ENCODE results near the gene SLC35E3.
A peak's percentile ranks its signal among the peaks of the same experiment; 100 is the strongest.
"Not testable (repeated sequence)": the region's sequence is repeated elsewhere in the genome, so short reads cannot be mapped to it uniquely, and the experiment has no call there.

The SLC35E3 gene

GRCh38 chr12:68807576-68808387 is 61.8 kb downstream of the SLC35E3 start, which contains the start of gene MDM2:
TSS of gene MDM2 (plus strand) at chr12:68808177. CDS start at chr12:68808478, 301 bp downstream.
- H3K4me3 Mint-ChIP-seq, result peak within 1 kb of the TSS; percentile 97
- peak; percentile 98 for DNase-seq
- H3K4me1 Mint-ChIP-seq, result peaks cover 44% of the 10 kb centered on the region
- no peaks in the 10 kb centered on the region for H3K27me3 Mint-ChIP-seq
- peaks cover 36% of the 10 kb centered on the region for H3K36me3 Mint-ChIP-seq
- H3K27ac Mint-ChIP-seq, result peak within 1 kb of the TSS; percentile 100
- CTCF ChIA-PET, result interaction anchor here (0.8 to 1.8 kb wide), 9 partner anchors 9 to 474 kb away, joined by 3 to 8 read pairs (median 3); no protein-coding TSS in a partner anchor
- no peaks in the 10 kb centered on the region for H3K9me3 Mint-ChIP-seq

GRCh38 chr12:68808388-68809189 is 62.6 kb downstream of the SLC35E3 start:
- peaks cover 51% of the 10 kb centered on the region for H3K4me1 Mint-ChIP-seq
- CTCF ChIA-PET, result interaction anchor here (0.8 to 1.8 kb wide), 10 partner anchors 8 to 366 kb away, joined by 3 to 8 read pairs (median 3); no protein-coding TSS in a partner anchor
- no peaks in the 10 kb centered on the region for H3K27me3 Mint-ChIP-seq
- H3K4me3 Mint-ChIP-seq, result peak overlapping the region; percentile 97
- H3K9me3 Mint-ChIP-seq, result no peaks in the 10 kb centered on the region
- H3K27ac Mint-ChIP-seq, result peak overlapping the region; percentile 100
- H3K36me3 Mint-ChIP-seq, result peaks cover 44% of the 10 kb centered on the region
- DNase-seq, result peak; percentile 70

- CTCF ChIA-PET, result interaction anchor here (0.8 to 1.8 kb wide), 5 partner anchors 9 to 28 kb away, joined by 3 to 8 read pairs (median 4); no protein-coding TSS in a partner anchor
- Mint-ChIP-seq H3K27ac (peak overlapping the region; percentile 100), H3K9me3 (no peaks in the 10 kb centered on the region), H3K4me1 (peaks cover 57% of the 10 kb centered on the region), H3K27me3 (no peaks in the 10 kb centered on the region), H3K36me3 (peaks cover 50% of the 10 kb centered on the region), H3K4me3 (peak overlapping the region; percentile 97)
- DNase-seq, result no peak
Measured at GRCh38 chr12:68809190-68810026, 63.4 kb downstream of the SLC35E3 start.

- Mint-ChIP-seq H3K36me3 (peaks cover 54% of the 10 kb centered on the region), H3K4me1 (peaks cover 63% of the 10 kb centered on the region), H3K27ac (peak overlapping the region; percentile 100), H3K4me3 (peak overlapping the region; percentile 97)
- DNase-seq, CTCF ChIA-PET, H3K9me3 Mint-ChIP-seq, H3K27me3 Mint-ChIP-seq: not testable (repeated sequence)
Measured at GRCh38 chr12:68810027-68810389, 64.0 kb downstream of the SLC35E3 start.

- not testable (repeated sequence) for H3K9me3 Mint-ChIP-seq, DNase-seq
- CTCF ChIA-PET, result interaction anchor here (0.6 to 1.0 kb wide), 3 partner anchors 9 to 347 kb away, joined by 3 read pairs; no protein-coding TSS in a partner anchor
Measured at GRCh38 chr12:68811573-68811972, 65.6 kb downstream of the SLC35E3 start.

GRCh38 chr12:68812553-68813241 is 66.7 kb downstream of the SLC35E3 start:
- Mint-ChIP-seq H3K27me3 (no peaks in the 10 kb centered on the region), H3K4me1 (peaks cover 59% of the 10 kb centered on the region), H3K27ac (peak overlapping the region; percentile 58), H3K36me3 (peaks cover 64% of the 10 kb centered on the region), H3K4me3 (peak overlapping the region; percentile 49), H3K9me3 (no peaks in the 10 kb centered on the region)
- CTCF ChIA-PET, result interaction anchor here (0.6 to 6.5 kb wide), 4 partner anchors 9 to 21 kb away, joined by 3 to 33 read pairs (median 4); no protein-coding TSS in a partner anchor
- DNase-seq, result no peak

More at GRCh38 chr12:68811573-68811972, 65.6 kb downstream of the SLC35E3 start:
- peaks cover 59% of the 10 kb centered on the region for H3K36me3 Mint-ChIP-seq
- H3K27ac Mint-ChIP-seq, H3K27me3 Mint-ChIP-seq: not testable (repeated sequence)
- H3K4me3 Mint-ChIP-seq, result peak overlapping the region; percentile 21
- peaks cover 62% of the 10 kb centered on the region for H3K4me1 Mint-ChIP-seq

GRCh38 chr12:68813242-68813593 is 67.2 kb downstream of the SLC35E3 start:
- no peak for DNase-seq
- CTCF ChIA-PET, result interaction anchor here (1.3 to 6.5 kb wide), 2 partner anchors 18 to 21 kb away, joined by 4 to 33 read pairs; no protein-coding TSS in a partner anchor
- Mint-ChIP-seq H3K27ac (no peak overlapping the region), H3K4me3 (peak overlapping the region; percentile 49), H3K9me3 (no peaks in the 10 kb centered on the region), H3K4me1 (peaks cover 59% of the 10 kb centered on the region), H3K27me3 (no peaks in the 10 kb centered on the region), H3K36me3 (peaks cover 62% of the 10 kb centered on the region)

GRCh38 chr12:68814490-68815231 is 68.7 kb downstream of the SLC35E3 start:
- H3K4me3 Mint-ChIP-seq, result no peak overlapping the region
- CTCF ChIA-PET, result interaction anchor here (1.2 to 6.5 kb wide), 2 partner anchors 10 to 16 kb away, joined by 4 to 33 read pairs; no protein-coding TSS in a partner anchor
- no peaks in the 10 kb centered on the region for H3K27me3 Mint-ChIP-seq
- H3K27ac Mint-ChIP-seq, result no peak overlapping the region
- H3K36me3 Mint-ChIP-seq, result peaks cover 59% of the 10 kb centered on the region
- no peak for DNase-seq
- peaks cover 59% of the 10 kb centered on the region for H3K4me1 Mint-ChIP-seq
- H3K9me3 Mint-ChIP-seq, result no peaks in the 10 kb centered on the region

- Mint-ChIP-seq H3K4me1 (peaks cover 62% of the 10 kb centered on the region), H3K36me3 (peaks cover 60% of the 10 kb centered on the region), H3K27me3 (no peaks in the 10 kb centered on the region), H3K9me3 (no peaks in the 10 kb centered on the region), H3K27ac (no peak overlapping the region), H3K4me3 (no peak overlapping the region)
- no peak for DNase-seq
- CTCF ChIA-PET, result interaction anchor here (1.2 to 6.5 kb wide), 2 partner anchors 9 to 16 kb away, joined by 4 to 33 read pairs; no protein-coding TSS in a partner anchor
Measured at GRCh38 chr12:68815232-68815927, 69.4 kb downstream of the SLC35E3 start.

GRCh38 chr12:68815928-68816800 is 70.2 kb downstream of the SLC35E3 start:
- peaks cover 62% of the 10 kb centered on the region for H3K4me1 Mint-ChIP-seq
- H3K4me3 Mint-ChIP-seq, result no peak overlapping the region

GRCh38 chr12:68819481-68819880 is 73.5 kb downstream of the SLC35E3 start:
- CTCF ChIA-PET, result interaction anchor here (0.8 to 1.2 kb wide), 3 partner anchors 9 to 11 kb away, joined by 3 to 7 read pairs (median 5); partner anchors contain the start of gene MDM2
- not testable (repeated sequence) for H3K4me3 Mint-ChIP-seq, H3K27me3 Mint-ChIP-seq, H3K9me3 Mint-ChIP-seq, H3K27ac Mint-ChIP-seq, DNase-seq
- peaks cover 46% of the 10 kb centered on the region for H3K4me1 Mint-ChIP-seq
- peaks cover 54% of the 10 kb centered on the region for H3K36me3 Mint-ChIP-seq

More at GRCh38 chr12:68815928-68816800, 70.2 kb downstream of the SLC35E3 start:
- no peaks in the 10 kb centered on the region for H3K27me3 Mint-ChIP-seq
- CTCF ChIA-PET, result interaction anchor here (1.3 to 6.5 kb wide), 2 partner anchors 8 to 15 kb away, joined by 3 to 33 read pairs; partner anchors contain the start of gene MDM2
- H3K9me3 Mint-ChIP-seq, result no peaks in the 10 kb centered on the region
- H3K27ac Mint-ChIP-seq, result peak overlapping the region; percentile 75
- DNase-seq, result no peak
- peaks cover 59% of the 10 kb centered on the region for H3K36me3 Mint-ChIP-seq
